HG03342 (cell line): ENCODE measurements around the gene NLRP8.
"Not testable (repeated sequence)": the region's sequence is repeated elsewhere in the genome, so short reads cannot be mapped to it uniquely, and the experiment has no call there.

Experiments used
- ATAC-seq: cut with Tn5 transposase; IDR thresholded peaks from one replicate; pipeline ENCODE4 v1.9.1; 2021; ENCODE audit warnings: mild to moderate bottlenecking, moderate library complexity; ENCODE audit not compliant: unreplicated experiment

Gene NLRP8

DNA sequence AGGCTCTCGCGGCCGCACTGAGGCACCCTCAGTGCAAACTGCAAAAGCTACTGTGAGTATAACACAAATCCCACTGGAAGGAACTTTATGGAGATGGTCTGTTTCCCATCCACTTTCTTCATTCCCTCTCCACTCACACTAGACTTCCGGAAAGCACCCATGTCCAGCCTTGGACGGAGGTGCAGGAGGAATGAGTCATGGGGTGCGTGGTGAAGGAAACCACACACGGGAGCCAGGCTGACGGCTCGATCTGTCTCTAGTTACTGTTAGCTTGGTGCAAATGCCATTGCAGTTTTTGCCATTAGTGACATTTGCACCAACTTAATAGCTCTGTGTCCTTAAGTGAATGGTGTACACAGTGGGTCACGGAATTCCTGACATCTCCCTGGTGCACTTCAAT lies 14.6 kb downstream of the NLRP8 start:
- no peak for ATAC-seq

DNA sequence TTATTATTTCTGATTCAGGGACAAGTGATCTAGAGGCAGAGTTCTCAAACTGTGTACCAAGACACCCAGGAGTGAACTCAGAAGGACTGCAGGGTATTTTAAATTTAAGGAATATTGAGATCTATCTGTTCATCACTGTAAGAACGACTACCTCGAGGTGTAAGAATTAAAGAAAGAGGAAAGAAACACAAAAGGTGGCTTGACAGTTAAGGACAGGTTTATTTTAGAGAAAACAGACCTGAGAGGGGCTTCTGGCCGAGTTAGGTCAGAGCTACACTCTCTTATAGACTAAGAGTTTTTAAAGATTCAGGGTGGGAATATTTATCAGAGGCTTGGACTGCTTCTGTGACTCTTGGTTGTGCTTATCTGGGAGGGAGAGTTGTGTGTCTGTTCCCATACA lies 26.4 kb downstream of the NLRP8 start:
- no peak for ATAC-seq

DNA sequence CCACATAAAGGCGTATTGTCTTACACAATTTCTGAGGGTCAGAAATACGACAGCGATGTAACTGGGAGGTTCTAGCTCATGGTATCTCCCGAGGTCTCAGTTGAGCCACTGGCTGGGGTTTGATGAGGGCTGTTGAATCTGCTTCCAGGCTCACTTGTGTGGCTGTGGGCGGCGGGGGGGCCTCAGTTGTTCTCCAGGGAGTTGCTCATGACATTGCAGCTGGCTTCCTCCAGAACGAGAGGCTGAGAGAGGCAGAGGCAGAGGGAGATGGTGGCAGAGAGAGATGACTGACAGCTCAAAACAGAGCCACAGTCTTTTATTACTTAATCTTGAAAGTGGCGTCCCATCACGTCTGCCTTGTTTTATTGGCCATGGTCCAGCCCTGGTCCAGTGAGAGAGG lies 32.8 kb downstream of the NLRP8 start:
- no peak for ATAC-seq

GRCh38 chr19:55985254-55985653 lies 37.6 kb downstream of the NLRP8 start:
- ATAC-seq: no peak

DNA sequence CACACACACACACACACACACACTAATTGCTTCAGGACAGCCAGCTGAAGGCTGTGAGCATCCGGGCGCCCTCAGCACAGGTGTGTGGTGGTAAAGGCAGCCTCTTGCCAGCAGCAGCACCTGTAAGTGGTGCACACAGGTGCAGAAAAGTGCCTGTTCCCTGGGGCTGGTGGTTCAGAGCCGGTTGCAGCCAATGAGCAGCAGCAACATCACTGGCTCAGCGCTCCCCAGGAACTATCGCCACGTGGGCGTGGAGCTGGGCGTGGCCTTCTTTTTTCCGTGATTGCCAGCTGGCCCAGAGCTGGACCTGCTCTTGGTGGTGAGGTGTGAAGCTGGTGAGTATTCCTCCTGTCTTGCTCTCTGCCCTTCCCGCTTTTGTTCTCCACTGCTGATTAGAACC lies 38.9 kb downstream of the NLRP8 start, which contains the start of gene NLRP5:
Gene NLRP5 (plus strand): TSS at position 289 of the 400 bp plus-strand sequence.
- no peak for ATAC-seq

DNA sequence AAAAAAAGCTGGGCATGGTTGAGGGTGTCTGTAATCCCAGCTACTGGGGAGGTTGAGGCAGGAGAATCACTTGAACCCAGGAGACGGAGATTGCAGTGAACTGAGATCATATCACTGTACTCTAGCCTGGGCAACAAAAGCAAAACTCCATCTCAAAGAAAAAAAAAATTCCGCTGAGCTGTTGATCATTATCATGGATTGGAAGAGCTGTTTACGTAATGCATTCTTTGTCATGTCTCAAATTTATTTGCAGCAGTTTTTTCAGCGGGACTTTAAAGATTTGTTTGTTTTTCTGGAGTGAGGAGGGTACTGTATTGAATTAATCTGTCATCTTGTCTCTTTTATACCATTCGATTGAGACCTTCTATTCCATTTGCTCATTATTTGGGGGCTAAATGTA lies 43.2 kb downstream of the NLRP8 start:
- ATAC-seq: no peak

- no peak for ATAC-seq
Measured at GRCh38 chr19:55993492-55993891, 45.9 kb downstream of the NLRP8 start.

DNA sequence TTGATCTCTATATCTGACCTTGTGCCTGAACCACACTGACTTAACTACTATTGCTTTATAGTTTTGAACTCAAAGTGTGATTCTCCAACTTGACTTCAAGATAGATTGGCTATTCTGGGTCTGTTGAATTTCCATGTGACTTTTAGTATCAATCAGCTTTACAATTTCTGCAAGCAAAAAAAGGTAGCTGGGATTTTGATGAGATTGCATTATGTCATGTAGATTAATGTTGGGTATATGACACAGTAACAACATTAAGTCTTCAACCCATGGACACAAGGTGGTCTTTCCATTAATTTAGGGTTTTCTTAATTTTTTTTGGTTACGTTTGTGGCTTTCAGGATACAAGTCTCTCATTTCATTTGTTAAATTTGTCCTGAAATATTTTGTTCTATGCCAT lies 67.1 kb downstream of the NLRP8 start:
- ATAC-seq: no peak

- no peak for ATAC-seq
Measured at GRCh38 chr19:56015756-56016155, 68.1 kb downstream of the NLRP8 start.

- ATAC-seq: not testable (repeated sequence)
Measured at GRCh38 chr19:56019325-56019724, 71.7 kb downstream of the NLRP8 start.

- not testable (repeated sequence) for ATAC-seq
Measured at GRCh38 chr19:56020355-56020975, 72.8 kb downstream of the NLRP8 start.

DNA sequence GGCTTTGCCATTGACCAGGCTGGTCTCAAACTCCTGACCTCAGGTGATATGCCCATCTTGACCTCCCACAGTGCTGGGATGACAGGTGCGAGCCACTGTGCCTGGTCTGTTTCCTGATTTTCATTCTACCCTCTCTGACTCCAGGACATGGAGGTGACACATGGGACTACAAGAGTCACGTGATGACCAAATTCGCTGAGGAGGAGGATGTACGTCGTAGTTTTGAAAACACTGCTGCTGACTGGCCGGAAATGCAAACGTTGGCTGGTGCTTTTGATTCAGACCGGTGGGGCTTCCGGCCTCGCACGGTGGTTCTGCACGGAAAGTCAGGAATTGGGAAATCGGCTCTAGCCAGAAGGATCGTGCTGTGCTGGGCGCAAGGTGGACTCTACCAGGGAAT lies 79.1 kb downstream of the NLRP8 start:
- ATAC-seq: no peak
